Astrocyte (in vitro differentiated cells and primary cell): ENCODE results near the gene STK24. TPM values are rescaled to one million over a fixed set of nuclear protein-coding genes. Genes with fewer than 3 reads are reported as not detected.

Source experiments
- DNase-seq: peaks from one replicate; pipeline ENCODE4 v3.0.0-alpha.2; 2010; ENCODE audit warnings: low read depth
- FAIRE-seq: peaks from 2 replicates; lab custom pipeline; 2011; peaks lifted over from hg19 to GRCh38; lab: Jason Lieb, UNC
- H2AFZ ChIP-seq: 2 replicates; pipeline ENCODE4 v1.6.0; 2012; ENCODE audit warnings: low read depth, low read length, inconsistent platforms
- H3K27ac ChIP-seq: 2 replicates; pipeline ENCODE4 v1.5.1; 2011; ENCODE audit warnings: low read depth, low read length, inconsistent platforms
- H3K27me3 ChIP-seq: 2 replicates; pipeline ENCODE4 v1.6.0; 2011; ENCODE audit warnings: low read length, inconsistent platforms; ENCODE audit not compliant: insufficient read depth
- H3K36me3 ChIP-seq: 2 replicates; pipeline ENCODE4 v1.5.1; 2011; ENCODE audit warnings: low read length, inconsistent platforms; ENCODE audit not compliant: insufficient read depth
- H3K4me1 ChIP-seq: 2 replicates; pipeline ENCODE4 v1.5.1; 2011; ENCODE audit warnings: low read length, inconsistent platforms; ENCODE audit not compliant: insufficient read depth
- H3K4me2 ChIP-seq: 2 replicates; pipeline ENCODE4 v1.6.0; 2012; ENCODE audit warnings: low read length, inconsistent platforms
- H3K4me3 ChIP-seq: 2 replicates; pipeline ENCODE4 v1.5.1; 2011; ENCODE audit warnings: low read depth, mild to moderate bottlenecking, low read length, inconsistent platforms; ENCODE audit not compliant: insufficient read depth
- H3K79me2 ChIP-seq: 2 replicates; pipeline ENCODE4 v1.6.0; 2012; ENCODE audit warnings: mild to moderate bottlenecking, low read length, inconsistent platforms; ENCODE audit not compliant: insufficient read depth
- H3K9ac ChIP-seq: 2 replicates; pipeline ENCODE4 v1.6.0; 2012; ENCODE audit warnings: mild to moderate bottlenecking, low read length, inconsistent platforms
- H3K9me3 ChIP-seq: 2 replicates; pipeline ENCODE4 v1.5.1; 2012; ENCODE audit warnings: low read depth, mild to moderate bottlenecking, low read length, inconsistent platforms; ENCODE audit not compliant: insufficient read depth
- H4K20me1 ChIP-seq: 2 replicates; pipeline ENCODE4 v1.6.0; 2012; ENCODE audit warnings: low read length, inconsistent platforms; ENCODE audit not compliant: insufficient read depth
- H3K27ac Mint-ChIP-seq: one replicate; pipeline ENCODE4 v1.8.0; 2021; ENCODE audit warnings: mild to moderate bottlenecking, mixed read lengths; ENCODE audit not compliant: unreplicated experiment
- H3K27me3 Mint-ChIP-seq: one replicate; pipeline ENCODE4 v1.8.0; 2021; ENCODE audit warnings: low read depth, mixed read lengths; ENCODE audit not compliant: unreplicated experiment
- H3K36me3 Mint-ChIP-seq: one replicate; pipeline ENCODE4 v1.8.0; 2021; ENCODE audit warnings: low read depth, mixed read lengths; ENCODE audit not compliant: unreplicated experiment
- H3K4me1 Mint-ChIP-seq: one replicate; pipeline ENCODE4 v1.8.0; 2021; ENCODE audit warnings: low read depth, mixed read lengths; ENCODE audit not compliant: unreplicated experiment
- H3K4me3 Mint-ChIP-seq: one replicate; pipeline ENCODE4 v1.8.0; 2021; ENCODE audit warnings: mild to moderate bottlenecking, moderate library complexity, mixed read lengths; ENCODE audit not compliant: unreplicated experiment
- H3K9me3 Mint-ChIP-seq: one replicate; pipeline ENCODE4 v1.8.0; 2021; ENCODE audit warnings: mild to moderate bottlenecking, mixed read lengths; ENCODE audit not compliant: unreplicated experiment
- CTCF ChIP-seq: IDR thresholded peaks from 2 replicates; pipeline ENCODE4 v1.5.1; 2011; ENCODE audit warnings: low read depth, mild to moderate bottlenecking, inconsistent platforms, low read length, moderate library complexity; ENCODE audit not compliant: insufficient read depth
- EZH2 ChIP-seq: IDR thresholded peaks from 2 replicates; pipeline ENCODE4 v1.6.1; 2012; ENCODE audit warnings: mild to moderate bottlenecking, low read length, inconsistent platforms; ENCODE audit not compliant: insufficient read depth
- total RNA-seq: library from RNA; stranded (reverse); gene quantifications from 2 replicates; pipeline ENCODE4 v1.2.1, GENCODE V29; 2021

The STK24 gene
- total RNA-seq, 1 donor from 2014 or later, result 96.1 TPM

- Histone ChIP-seq H3K36me3 (peaks cover 33% of the 10 kb centered on the region), H3K27ac (no peak overlapping the region), H3K4me1 (no peaks in the 10 kb centered on the region), H3K9me3 (no peaks in the 10 kb centered on the region), H3K4me3 (no peak overlapping the region), H4K20me1 (peaks cover 35% of the 10 kb centered on the region), H3K27me3 (no peaks in the 10 kb centered on the region), H3K9ac (no peak overlapping the region), H3K4me2 (no peak overlapping the region), H2AFZ (no peak overlapping the region), H3K79me2 (peaks cover 39% of the 10 kb centered on the region)
- FAIRE-seq, result no peak
- Mint-ChIP-seq H3K27ac (peak overlapping the region; percentile 14), H3K27me3 (no peaks in the 10 kb centered on the region), H3K4me3 (no peak overlapping the region), H3K4me1 (peaks cover 4% of the 10 kb centered on the region), H3K36me3 (peaks cover 30% of the 10 kb centered on the region), H3K9me3 (peaks cover 2% of the 10 kb centered on the region)
- TF ChIP-seq EZH2 (no peak), CTCF (no peak)
- no peak for DNase-seq
Observed at GRCh38 chr13:98461486-98462240, 115.2 kb downstream of the STK24 start.

GRCh38 chr13:98460516-98460915, 116.4 kb downstream of the STK24 start:
- Mint-ChIP-seq H3K27ac (no peak overlapping the region), H3K36me3 (peaks cover 34% of the 10 kb centered on the region), H3K4me3 (no peak overlapping the region), H3K9me3 (peaks cover 2% of the 10 kb centered on the region), H3K4me1 (peaks cover 2% of the 10 kb centered on the region), H3K27me3 (no peaks in the 10 kb centered on the region)
- H3K9ac ChIP-seq, result no peak overlapping the region
- no peak for TF ChIP-seq CTCF
- TF ChIP-seq EZH2, result no peak
- H3K4me1 ChIP-seq, result no peaks in the 10 kb centered on the region
- no peaks in the 10 kb centered on the region for H3K9me3 ChIP-seq
- no peak overlapping the region for H3K4me2 ChIP-seq
- no peak for DNase-seq
- H4K20me1 ChIP-seq, result peaks cover 31% of the 10 kb centered on the region
- H3K27ac ChIP-seq, result no peak overlapping the region
- H3K36me3 ChIP-seq, result peaks cover 25% of the 10 kb centered on the region
- H2AFZ ChIP-seq, result no peak overlapping the region
- no peaks in the 10 kb centered on the region for H3K27me3 ChIP-seq
- no peak overlapping the region for H3K4me3 ChIP-seq
- FAIRE-seq, result no peak
- peaks cover 42% of the 10 kb centered on the region for H3K79me2 ChIP-seq
